Transverse colon (tissue), 4 donors: ENCODE data around the gene ABCG8. TPM values are rescaled to one million over a fixed set of nuclear protein-coding genes. Genes with fewer than 3 reads are reported as not detected.

Experiments used
- DNase-seq: peaks from one replicate; pipeline ENCODE4 v3.0.0-alpha.2; 2019
- H3K27ac ChIP-seq, 4 donors: fragments of 200-600 bp; sonication (generic); 2 replicates each; pipeline ENCODE4 v1.5.1; 2016 to 2018; ENCODE audit warnings: inconsistent platforms in 4 of 4
- H3K27me3 ChIP-seq: fragments of 200-600 bp; sonication (generic); 2 replicates; pipeline ENCODE4 v1.5.1; 2017; ENCODE audit warnings: inconsistent platforms
- H3K36me3 ChIP-seq, 4 donors: fragments of 200-600 bp; sonication (generic); 2 replicates each; pipeline ENCODE4 v1.5.1; 2017 to 2019; ENCODE audit warnings: inconsistent platforms in 4 of 4
- H3K4me1 ChIP-seq, 4 donors: fragments of 200-600 bp; sonication (generic); 2 replicates each; pipeline ENCODE4 v1.5.1; 2017 to 2020; ENCODE audit warnings: inconsistent platforms in 4 of 4
- H3K4me3 ChIP-seq, 4 donors: fragments of 200-600 bp; sonication (generic); 1 replicate in 1 of 4; 2 replicates in 3 of 4; pipeline versions ENCODE4 v1.5.1 to v1.6.1; 2017 to 2019; ENCODE audit warnings: inconsistent platforms in 4 of 4
- H3K9me3 ChIP-seq, 2 donors: fragments of 200-600 bp; sonication (generic); 2 replicates each; pipeline ENCODE4 v1.5.1; 2017 to 2019; ENCODE audit warnings: inconsistent platforms in 2 of 2
- CTCF ChIP-seq, 5 experiments: fragments of 200-600 bp in 3 of 5; fragments of 450-650 bp in 2 of 5; sonication (generic) in 3 of 5; IDR thresholded peaks; 1 replicate in 2 of 5; 2 replicates in 3 of 5; pipeline ENCODE4 v1.5.1; 2016 to 2017; ENCODE audit warnings: antibody characterized with exemption in 5 of 5, inconsistent platforms in 3 of 5, mild to moderate bottlenecking in 2 of 5, moderate library complexity in 1 of 5
- EP300 ChIP-seq: sonication (generic); formaldehyde crosslinking; IDR thresholded peaks from one replicate; pipeline ENCODE4 v1.6.1; 2017; ENCODE audit warnings: antibody characterized with exemption, low read depth
- POLR2A ChIP-seq: fragments of 450-650 bp; IDR thresholded peaks from one replicate; pipeline ENCODE4 v1.6.1; 2016; ENCODE audit warnings: antibody characterized with exemption, mild to moderate bottlenecking, moderate library complexity
- POLR2AphosphoS5 ChIP-seq, 3 donors: sonication (generic); formaldehyde crosslinking; IDR thresholded peaks; one replicate each; pipeline ENCODE4 v1.6.1; 2016; ENCODE audit warnings: antibody characterized with exemption in 3 of 3
- WGBS, 2 donors: methylation state at CpG; one replicate each; pipeline ENCODE4 v1.1.5; 2018; ENCODE audit warnings: low coverage in 1 of 2; 5-methylcytosine and 5-hydroxymethylcytosine counted together
- in situ Hi-C, 4 donors: fragments of 200-750 bp; cut with MboI; loops; one replicate each; pipeline versions ENCODE4 v1.15.0 to v1.15.1; 2017; ENCODE audit warnings: low sequenced_read_pairs in 3 of 4, low pct_ligation_motif_present in 1 of 4, low pct_unique_long_range_greater_than_20kb in 1 of 4
- intact Hi-C: fragments of 100-400 bp; cut with DNase I; formaldehyde crosslinking; loops from one replicate; pipeline ENCODE4 v1.15.1; 2023; ENCODE audit warnings: low total_unique reads
- total RNA-seq, 4 donors: library from RNA; depleted of rRNA; stranded (reverse); fragments of >200 nt; gene quantifications; one replicate each; pipeline ENCODE4 v1.1.0, GENCODE V29; 2016

Gene ABCG8
- total RNA-seq, 4 donors from 2014 or later = 0.41 TPM; not detected in 3

- Histone ChIP-seq H3K9me3 (no peaks in the 10 kb centered on the region), H3K4me1 (no peaks in the 10 kb centered on the region), H3K4me3 (no peak overlapping the region), H3K27ac (no peak overlapping the region), H3K27me3 (no peaks in the 10 kb centered on the region), H3K36me3 (no peaks in the 10 kb centered on the region)
- in situ Hi-C loops = no loop called here
- WGBS, 2 donors = 90% methylated on average over 5 of the region's 5 CpGs; no CpG with 5 or more reads in 1 of the 2 donors
- intact Hi-C loops = no loop called here
- no peak for DNase-seq
- TF ChIP-seq CTCF (IDR thresholded peaks at IDR 0.05) (no peak), POLR2A (no peak), POLR2AphosphoS5 (IDR thresholded peaks at IDR 0.05) (no peak), EP300 (no peak)
Measured at GRCh38 chr2:43846140-43846793, 7.5 kb downstream of the ABCG8 start.

- in situ Hi-C loops (no loop called here), intact Hi-C loops (no loop called here)
- no peaks in the 10 kb centered on the region for H3K36me3 ChIP-seq
- no peak for DNase-seq
- H3K9me3 ChIP-seq = no peaks in the 10 kb centered on the region
- H3K27ac ChIP-seq = no peak overlapping the region
- no peaks in the 10 kb centered on the region for H3K4me1 ChIP-seq
- no peak overlapping the region for H3K4me3 ChIP-seq
- 56 to 100% methylated on average over 1 of the region's 1 CpG for WGBS, 2 donors
- TF ChIP-seq CTCF (IDR thresholded peaks at IDR 0.05) (no peak), EP300 (no peak), POLR2AphosphoS5 (IDR thresholded peaks at IDR 0.05) (no peak), POLR2A (no peak)
- peaks cover 3% of the 10 kb centered on the region for H3K27me3 ChIP-seq
Measured at GRCh38 chr2:43848214-43848613, 9.4 kb downstream of the ABCG8 start.

- in situ Hi-C loops (no loop called here), intact Hi-C loops (no loop called here)
- 76 to 91% methylated on average over 2 to 20 of the region's 20 CpGs for WGBS, 2 donors
- Histone ChIP-seq H3K4me1 (no peaks in the 10 kb centered on the region), H3K36me3 (no peaks in the 10 kb centered on the region), H3K4me3 (no peak overlapping the region), H3K27ac (no peak overlapping the region), H3K27me3 (peaks cover 24% of the 10 kb centered on the region), H3K9me3 (no peaks in the 10 kb centered on the region)
- no peak for TF ChIP-seq EP300
- no peak for TF ChIP-seq POLR2AphosphoS5 (IDR thresholded peaks at IDR 0.05)
- no peak for TF ChIP-seq POLR2A
- TF ChIP-seq CTCF (IDR thresholded peaks at IDR 0.05) = no peak
- no peak for DNase-seq
Measured at GRCh38 chr2:43851011-43851980, 12.5 kb downstream of the ABCG8 start.

- no peaks in the 10 kb centered on the region for H3K36me3 ChIP-seq
- H3K4me1 ChIP-seq = no peaks in the 10 kb centered on the region
- no peak for DNase-seq
- intact Hi-C loops (no loop called here), in situ Hi-C loops (no loop called here)
- H3K4me3 ChIP-seq = no peak overlapping the region
- no peak overlapping the region for H3K27ac ChIP-seq
- H3K9me3 ChIP-seq = no peaks in the 10 kb centered on the region
- TF ChIP-seq EP300 (no peak), POLR2AphosphoS5 (IDR thresholded peaks at IDR 0.05) (no peak), CTCF (IDR thresholded peaks at IDR 0.05) (no peak), POLR2A (no peak)
- H3K27me3 ChIP-seq = peaks cover 33% of the 10 kb centered on the region
- 94 to 100% methylated on average over 3 to 21 of the region's 21 CpGs for WGBS, 2 donors
Measured at GRCh38 chr2:43852196-43852730, 13.5 kb downstream of the ABCG8 start.
